Skeletal muscle cell (primary cell): Measurements from ENCODE around the gene PDE3A.

Experiments
- DNase-seq: peaks from one replicate; pipeline ENCODE4 v3.0.0-alpha.2; 2010; ENCODE audit warnings: low read depth
- H3K4me3 ChIP-seq: 2 replicates; pipeline ENCODE4 v1.5.1; 2011; ENCODE audit warnings: low read depth, mild to moderate bottlenecking, control low read depth, low read length, moderate library complexity

PDE3A gene

GRCh38 chr12:20446836-20447235, 78.5 kb downstream of the PDE3A start:
- no peak overlapping the region for H3K4me3 ChIP-seq
- DNase-seq: no peak

GRCh38 chr12:20448781-20449180, 80.4 kb downstream of the PDE3A start:
- no peak overlapping the region for H3K4me3 ChIP-seq
- DNase-seq: no peak

DNA sequence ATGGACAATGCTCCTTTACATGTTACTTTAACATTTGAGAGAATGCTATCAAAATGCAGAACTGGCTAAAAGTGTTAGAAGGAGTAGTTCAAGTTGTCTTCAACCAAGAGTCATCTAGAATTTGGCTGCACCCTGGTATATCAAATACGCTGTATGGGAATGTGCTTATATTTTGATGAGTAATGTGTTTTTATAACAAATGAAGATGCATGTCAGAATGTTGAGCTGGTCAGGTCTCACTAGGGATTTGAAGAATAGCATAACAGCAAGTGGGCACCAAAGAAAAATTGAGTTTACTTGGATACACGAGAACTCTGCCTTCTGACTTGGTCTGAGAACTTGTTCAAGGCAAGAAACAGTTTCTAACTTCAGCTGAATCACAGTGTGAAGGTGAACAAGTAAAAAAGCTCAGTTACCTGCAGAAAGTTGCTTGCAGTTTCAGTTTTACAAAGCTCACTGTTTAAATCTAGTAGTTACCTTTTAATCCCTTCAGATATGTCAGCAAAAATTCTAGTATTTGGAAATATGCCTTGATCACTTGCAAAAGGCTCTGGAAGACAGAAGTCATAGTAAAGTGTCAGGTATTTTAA, 82.3 kb downstream of the PDE3A start:
- no peak overlapping the region for H3K4me3 ChIP-seq

GRCh38 chr12:20451761-20452160, 83.4 kb downstream of the PDE3A start:
- DNase-seq: peak; percentile 95
- no peak overlapping the region for H3K4me3 ChIP-seq

More for the DNA sequence above, 82.3 kb downstream of the PDE3A start:
- peak; percentile 65 for DNase-seq

DNA sequence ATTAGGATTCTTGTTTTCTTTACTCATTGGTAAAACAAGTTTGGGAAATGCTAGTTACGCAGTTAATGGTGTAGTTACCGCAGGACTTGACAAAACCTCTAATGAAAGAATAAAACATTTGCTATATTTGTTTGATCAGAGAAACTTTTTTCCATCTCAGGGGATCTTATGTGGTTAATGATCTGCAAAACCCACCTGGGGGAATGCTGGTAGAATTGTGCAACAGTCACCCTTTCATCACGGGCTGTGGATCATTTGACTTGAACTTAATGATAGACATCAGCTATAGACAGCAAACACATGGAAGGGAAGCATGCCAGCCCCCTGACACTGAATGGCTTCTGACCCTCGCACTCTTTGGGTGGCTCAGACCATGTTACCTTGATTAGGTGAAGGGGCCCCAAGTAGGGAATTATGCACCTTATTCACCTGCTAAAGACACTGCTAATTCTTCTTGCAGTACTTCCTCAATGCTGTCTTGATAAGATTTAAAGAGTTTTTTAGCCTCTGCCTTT, 84.2 kb downstream of the PDE3A start:
- H3K4me3 ChIP-seq: no peak overlapping the region
- DNase-seq: no peak

DNA sequence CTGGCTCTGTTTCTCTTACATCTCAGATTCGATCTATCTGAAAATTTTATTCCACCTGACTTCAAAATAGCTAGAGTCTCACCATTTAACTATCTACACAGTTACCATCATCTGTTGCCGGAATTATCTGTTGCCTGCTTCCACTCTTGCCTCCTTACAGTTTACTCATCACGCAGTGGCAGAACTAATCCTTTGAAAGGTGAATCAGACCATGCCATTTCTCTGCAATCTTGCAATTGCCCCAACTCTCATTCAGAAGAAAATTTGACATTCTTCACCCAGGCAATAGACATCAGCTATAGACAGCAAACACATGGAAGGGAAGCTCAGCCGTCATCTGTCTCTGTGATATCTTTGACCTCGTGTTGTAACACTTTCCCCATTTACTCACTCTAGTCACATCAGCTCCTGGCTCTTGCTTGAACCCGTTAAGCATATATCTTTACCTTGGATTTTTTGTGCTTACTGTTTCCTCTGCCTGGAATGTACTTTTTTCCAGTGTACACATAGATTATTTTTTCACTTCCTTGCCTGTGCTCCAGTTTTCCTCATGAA, 85.5 kb downstream of the PDE3A start:
- no peak overlapping the region for H3K4me3 ChIP-seq
- no peak for DNase-seq

GRCh38 chr12:20455001-20455706, 86.8 kb downstream of the PDE3A start:
- no peak overlapping the region for H3K4me3 ChIP-seq
- no peak for DNase-seq

DNA sequence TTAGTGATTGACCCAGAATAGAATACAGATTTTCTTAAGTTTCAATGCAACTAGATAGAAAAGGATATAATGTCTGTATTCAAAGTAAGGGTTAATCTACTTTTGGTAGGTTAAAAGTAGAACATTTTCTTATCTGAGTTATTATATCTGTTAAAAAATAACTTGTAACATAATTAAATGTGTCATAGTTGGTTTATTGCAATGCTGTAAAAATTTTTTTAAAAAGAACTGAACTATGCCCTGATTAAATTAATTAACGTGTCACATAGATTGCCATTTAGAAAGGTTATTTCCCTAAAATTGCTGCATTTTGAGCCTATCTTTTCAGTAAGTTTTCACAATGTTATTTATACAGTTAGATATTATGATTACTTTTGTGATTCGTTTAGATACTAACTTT, 89.2 kb downstream of the PDE3A start:
- H3K4me3 ChIP-seq: no peak overlapping the region
- DNase-seq: no peak

- DNase-seq: no peak
- H3K4me3 ChIP-seq: no peak overlapping the region
Observed at GRCh38 chr12:20458011-20458410, 89.7 kb downstream of the PDE3A start.

DNA sequence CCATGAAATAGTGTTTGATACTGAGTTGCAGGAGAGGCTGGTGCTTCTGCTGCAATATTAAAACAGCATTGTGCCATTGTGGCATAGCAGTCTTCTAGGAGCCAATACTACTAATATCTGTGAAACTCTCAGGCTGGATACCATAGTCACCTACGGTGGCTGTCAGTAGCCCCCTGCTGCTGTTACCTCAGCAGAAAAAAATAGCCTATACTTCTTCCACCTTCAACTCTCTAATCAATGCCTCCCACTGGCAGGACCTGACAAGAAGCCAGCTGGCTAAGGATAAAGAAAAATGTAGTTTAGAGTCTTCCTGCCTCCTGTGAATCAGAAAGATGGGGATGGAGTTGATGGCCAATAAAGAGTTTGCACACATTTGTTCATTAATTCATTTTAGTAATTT, 91.6 kb downstream of the PDE3A start:
- DNase-seq: no peak

GRCh38 chr12:20460956-20461355, 92.6 kb downstream of the PDE3A start:
- no peak overlapping the region for H3K4me3 ChIP-seq
- DNase-seq: no peak

More for the DNA sequence above, 91.6 kb downstream of the PDE3A start:
- no peak overlapping the region for H3K4me3 ChIP-seq

DNA sequence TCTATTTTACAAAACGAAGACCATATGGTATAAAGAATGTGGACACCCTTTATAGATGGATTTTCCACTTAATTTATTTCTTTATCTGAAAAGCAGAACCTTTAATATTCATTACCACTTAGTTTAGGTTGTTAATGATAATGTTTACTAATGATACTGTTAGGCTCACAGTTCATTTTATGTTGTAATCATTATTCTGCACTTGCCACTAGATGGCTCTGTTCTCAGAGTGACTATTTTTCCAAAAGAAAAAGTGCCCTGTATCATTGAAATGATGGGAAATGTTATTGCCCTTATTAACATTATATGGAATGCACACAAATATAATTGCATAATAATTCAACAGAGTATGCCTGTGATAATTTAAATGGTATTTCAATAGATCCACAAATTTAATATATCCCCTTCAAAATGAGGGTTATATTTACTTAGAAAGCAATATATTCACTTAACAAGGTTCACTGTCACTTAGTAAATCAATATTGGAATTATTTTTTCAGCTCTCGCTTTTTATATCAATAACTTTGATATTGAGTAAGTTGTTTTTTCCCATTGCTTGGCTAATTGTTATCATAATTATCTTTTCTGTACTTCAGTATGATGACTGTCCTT, 95.7 kb downstream of the PDE3A start:
- no peak overlapping the region for H3K4me3 ChIP-seq
- no peak for DNase-seq

GRCh38 chr12:20469300-20469699, 101.0 kb downstream of the PDE3A start:
- no peak overlapping the region for H3K4me3 ChIP-seq
- DNase-seq: no peak

GRCh38 chr12:20469756-20470155, 101.4 kb downstream of the PDE3A start:
- DNase-seq: no peak
- no peak overlapping the region for H3K4me3 ChIP-seq

DNA sequence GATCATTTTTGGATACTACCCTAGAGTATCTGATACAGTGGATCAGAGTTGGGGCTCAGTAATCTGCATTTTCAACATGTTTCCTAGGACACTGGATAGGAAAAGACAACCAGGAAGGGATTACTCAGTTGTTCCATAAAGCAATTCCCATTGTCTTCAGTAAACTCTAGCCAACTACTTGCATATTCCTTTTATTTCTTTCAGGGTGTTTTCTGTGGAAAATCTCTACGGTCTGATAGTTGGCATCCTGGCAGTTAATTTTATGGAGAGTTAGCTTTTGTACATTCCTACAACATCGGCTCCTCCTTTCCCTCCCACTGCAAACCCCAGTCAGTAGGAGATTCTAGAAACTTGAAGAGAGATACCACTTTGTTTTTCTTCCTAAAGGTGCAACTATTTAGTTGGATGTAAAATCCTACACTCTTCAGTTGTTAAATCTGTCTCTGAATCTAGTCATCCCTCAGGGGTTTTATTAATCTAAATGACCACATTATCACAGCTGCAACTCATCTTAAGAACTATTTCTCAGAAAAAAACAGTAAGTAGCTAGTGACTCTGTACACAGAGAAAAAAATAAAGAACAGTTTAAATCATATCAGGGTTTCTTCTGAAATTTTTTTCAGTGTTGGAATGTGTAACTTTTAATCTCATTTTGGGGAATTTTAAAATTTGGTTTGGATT, 103.9 kb downstream of the PDE3A start:
- H3K4me3 ChIP-seq: no peak overlapping the region
- DNase-seq: no peak

DNA sequence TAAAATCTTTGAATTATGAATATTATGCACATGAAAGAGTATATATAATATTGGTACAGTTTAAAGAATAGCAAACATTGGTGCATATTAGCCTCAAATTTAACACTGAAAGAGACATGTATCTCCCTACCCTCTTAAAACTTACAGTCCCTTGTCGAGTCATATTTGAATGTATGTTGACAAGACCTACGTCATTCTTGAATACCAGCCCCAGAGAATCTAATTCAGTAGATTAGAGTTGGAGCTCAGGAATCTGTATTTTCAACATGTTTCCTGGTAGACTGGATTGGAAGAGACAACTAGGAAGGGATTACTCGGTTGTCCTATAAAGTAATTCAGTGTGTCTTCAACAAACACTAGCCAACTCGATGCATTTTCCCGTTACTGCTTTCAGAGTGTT, 104.8 kb downstream of the PDE3A start:
- no peak for DNase-seq
- H3K4me3 ChIP-seq: no peak overlapping the region

- DNase-seq: no peak
- no peak overlapping the region for H3K4me3 ChIP-seq
Observed at GRCh38 chr12:20474016-20474415, 105.7 kb downstream of the PDE3A start.

DNA sequence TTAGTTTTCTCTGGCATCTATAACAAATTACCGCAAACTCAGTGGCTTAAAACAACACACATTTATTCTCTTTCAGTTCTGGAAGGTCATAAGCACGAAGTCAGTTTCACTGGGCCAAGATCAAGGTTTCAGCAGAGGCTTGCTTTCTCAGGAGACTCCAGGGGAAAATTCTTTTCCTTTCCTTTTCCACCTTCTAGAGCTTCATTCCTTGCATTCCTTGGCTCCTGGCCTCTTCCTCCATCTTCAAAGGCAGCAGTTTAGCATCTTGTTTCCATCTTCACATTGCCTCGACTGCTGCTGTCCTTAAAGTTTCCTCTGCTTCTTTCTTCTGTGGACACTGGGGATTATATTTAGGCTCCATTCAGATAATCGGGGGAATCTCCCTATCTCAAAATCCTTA, 106.1 kb downstream of the PDE3A start:
- DNase-seq: no peak
- no peak overlapping the region for H3K4me3 ChIP-seq

DNA sequence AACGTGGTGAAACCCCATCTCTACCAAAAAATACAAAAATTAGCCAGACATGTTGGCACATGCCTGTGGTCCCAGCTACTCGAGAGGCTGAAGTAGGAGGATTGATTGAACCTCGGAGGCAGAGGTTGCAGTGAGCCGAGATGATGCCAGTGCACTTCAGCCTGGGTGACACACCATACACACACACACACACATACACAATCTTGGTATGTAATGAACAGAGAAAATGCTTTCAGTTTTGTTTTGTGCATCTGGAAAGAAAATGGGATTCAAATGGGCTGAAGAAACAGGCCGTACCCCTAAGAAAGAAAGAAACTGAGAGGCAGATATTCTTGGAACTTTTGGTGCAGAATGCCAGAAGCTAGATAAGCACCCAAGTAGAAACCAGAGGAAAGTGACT, 107.2 kb downstream of the PDE3A start:
- DNase-seq: no peak
- H3K4me3 ChIP-seq: no peak overlapping the region

- DNase-seq: no peak
- H3K4me3 ChIP-seq: no peak overlapping the region
Observed at GRCh38 chr12:20476551-20476950, 108.2 kb downstream of the PDE3A start.
